DND-41 (cell line): ENCODE data around the gene KMT5C.
A peak's percentile ranks its signal among the peaks of the same experiment; 100 is the strongest.

Experiments used
- ATAC-seq: fragments of 200-7000 bp; cut with Tn5 transposase; 3 replicates; pipeline ENCODE4 v1.9.1; 2021; ENCODE audit warnings: low read depth; ENCODE audit not compliant: insufficient read depth
- DNase-seq: peaks from one replicate; pipeline ENCODE4 v3.0.0-alpha.2; 2020
- H2AFZ ChIP-seq: 2 replicates; pipeline ENCODE4 v1.6.0; 2012; ENCODE audit warnings: low read depth, low read length
- H3K27ac ChIP-seq: 2 replicates; pipeline ENCODE4 v1.5.1; 2012; ENCODE audit warnings: low read length, inconsistent platforms
- H3K27me3 ChIP-seq: fragments of 200-600 bp; sonication (generic); 2 replicates; pipeline ENCODE4 v1.6.0; 2012; ENCODE audit warnings: low read length, mild to moderate bottlenecking, inconsistent platforms; ENCODE audit not compliant: insufficient read depth, poor library complexity
- H3K36me3 ChIP-seq: 2 replicates; pipeline ENCODE4 v1.5.1; 2012; ENCODE audit warnings: low read length, inconsistent platforms; ENCODE audit not compliant: insufficient read depth
- H3K4me1 ChIP-seq: 2 replicates; pipeline ENCODE4 v1.5.1; 2012; ENCODE audit warnings: mild to moderate bottlenecking, low read length; ENCODE audit not compliant: insufficient read depth
- H3K4me2 ChIP-seq: 2 replicates; pipeline ENCODE4 v1.6.0; 2012; ENCODE audit warnings: mild to moderate bottlenecking, moderate library complexity, low read length, inconsistent platforms; ENCODE audit not compliant: insufficient read depth
- H3K4me3 ChIP-seq, 2 experiments: fragments of 200-600 bp in 1 of 2; shearing (Covaris generic) in 1 of 2; 2 replicates each; pipeline ENCODE4 v1.5.1; 2012 to 2016; ENCODE audit warnings: inconsistent platforms in 2 of 2, low read length in 2 of 2, mild to moderate bottlenecking in 2 of 2, low read depth in 1 of 2, moderate library complexity in 1 of 2
- H3K79me2 ChIP-seq: 2 replicates; pipeline ENCODE4 v1.6.0; 2012; ENCODE audit warnings: low read length, inconsistent platforms; ENCODE audit not compliant: insufficient read depth
- H3K9ac ChIP-seq: 2 replicates; pipeline ENCODE4 v1.6.0; 2012; ENCODE audit warnings: low read depth, mild to moderate bottlenecking, inconsistent platforms, low read length, moderate library complexity
- H3K9me3 ChIP-seq: 2 replicates; pipeline ENCODE4 v1.5.1; 2012; ENCODE audit warnings: low read length, moderate library complexity, mild to moderate bottlenecking, inconsistent platforms; ENCODE audit not compliant: insufficient read depth, severe bottlenecking
- H4K20me1 ChIP-seq: 2 replicates; pipeline ENCODE4 v1.6.0; 2012; ENCODE audit warnings: low read length; ENCODE audit not compliant: insufficient read depth
- EZH2 ChIP-seq: IDR thresholded peaks from 3 replicates; pipeline ENCODE4 v1.6.1; 2012; ENCODE audit warnings: borderline replicate concordance, low read depth, mild to moderate bottlenecking, moderate library complexity, low read length, inconsistent platforms; ENCODE audit not compliant: severe bottlenecking
- TF ChIP-seq, protein P1 (sequence below): IDR thresholded peaks from 2 replicates; pipeline ENCODE4 v1.5.1; 2012; ENCODE audit warnings: borderline replicate concordance, low read length, moderate library complexity, mild to moderate bottlenecking; ENCODE audit not compliant: poor library complexity, severe bottlenecking; ENCODE audit errors: extremely low read depth

KMT5C gene

GRCh38 chr19:55390461-55390880 is 50.8 kb downstream of the KMT5C start:
- Histone ChIP-seq H3K27me3 (no peaks in the 10 kb centered on the region), H3K4me2 (no peak overlapping the region; the same call in 1 of the 2 replicates), H2AFZ (no peak overlapping the region), H4K20me1 (peaks cover 57% of the 10 kb centered on the region), H3K79me2 (peaks cover 41% of the 10 kb centered on the region), H3K9me3 (no peaks in the 10 kb centered on the region), H3K36me3 (peaks cover 48% of the 10 kb centered on the region), H3K4me3 (no peak overlapping the region), H3K27ac (no peak overlapping the region), H3K9ac (no peak overlapping the region), H3K4me1 (peaks cover 33% of the 10 kb centered on the region)
- TF ChIP-seq, protein P1, sequence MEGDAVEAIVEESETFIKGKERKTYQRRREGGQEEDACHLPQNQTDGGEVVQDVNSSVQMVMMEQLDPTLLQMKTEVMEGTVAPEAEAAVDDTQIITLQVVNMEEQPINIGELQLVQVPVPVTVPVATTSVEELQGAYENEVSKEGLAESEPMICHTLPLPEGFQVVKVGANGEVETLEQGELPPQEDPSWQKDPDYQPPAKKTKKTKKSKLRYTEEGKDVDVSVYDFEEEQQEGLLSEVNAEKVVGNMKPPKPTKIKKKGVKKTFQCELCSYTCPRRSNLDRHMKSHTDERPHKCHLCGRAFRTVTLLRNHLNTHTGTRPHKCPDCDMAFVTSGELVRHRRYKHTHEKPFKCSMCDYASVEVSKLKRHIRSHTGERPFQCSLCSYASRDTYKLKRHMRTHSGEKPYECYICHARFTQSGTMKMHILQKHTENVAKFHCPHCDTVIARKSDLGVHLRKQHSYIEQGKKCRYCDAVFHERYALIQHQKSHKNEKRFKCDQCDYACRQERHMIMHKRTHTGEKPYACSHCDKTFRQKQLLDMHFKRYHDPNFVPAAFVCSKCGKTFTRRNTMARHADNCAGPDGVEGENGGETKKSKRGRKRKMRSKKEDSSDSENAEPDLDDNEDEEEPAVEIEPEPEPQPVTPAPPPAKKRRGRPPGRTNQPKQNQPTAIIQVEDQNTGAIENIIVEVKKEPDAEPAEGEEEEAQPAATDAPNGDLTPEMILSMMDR: no peak
- no peak for TF ChIP-seq EZH2
- DNase-seq (peak; percentile 49), ATAC-seq (no peak)

GRCh38 chr19:55391191-55391670 is 51.6 kb downstream of the KMT5C start:
- H3K27me3 ChIP-seq: no peaks in the 10 kb centered on the region
- no peaks in the 10 kb centered on the region for H3K9me3 ChIP-seq
- no peak overlapping the region for H3K4me2 ChIP-seq
- no peak overlapping the region for H2AFZ ChIP-seq
- TF ChIP-seq, protein P1: no peak
- TF ChIP-seq EZH2: no peak
- no peak overlapping the region for H3K27ac ChIP-seq
- DNase-seq (peak; percentile 33), ATAC-seq (peak; percentile 20; the same call in 2 of the 3 replicates)
- no peak overlapping the region for H3K4me3 ChIP-seq
- H3K36me3 ChIP-seq: peaks cover 45% of the 10 kb centered on the region
- H3K4me1 ChIP-seq: peaks cover 33% of the 10 kb centered on the region
- peaks cover 53% of the 10 kb centered on the region for H4K20me1 ChIP-seq
- H3K79me2 ChIP-seq: peaks cover 36% of the 10 kb centered on the region
- H3K9ac ChIP-seq: no peak overlapping the region

DNA sequence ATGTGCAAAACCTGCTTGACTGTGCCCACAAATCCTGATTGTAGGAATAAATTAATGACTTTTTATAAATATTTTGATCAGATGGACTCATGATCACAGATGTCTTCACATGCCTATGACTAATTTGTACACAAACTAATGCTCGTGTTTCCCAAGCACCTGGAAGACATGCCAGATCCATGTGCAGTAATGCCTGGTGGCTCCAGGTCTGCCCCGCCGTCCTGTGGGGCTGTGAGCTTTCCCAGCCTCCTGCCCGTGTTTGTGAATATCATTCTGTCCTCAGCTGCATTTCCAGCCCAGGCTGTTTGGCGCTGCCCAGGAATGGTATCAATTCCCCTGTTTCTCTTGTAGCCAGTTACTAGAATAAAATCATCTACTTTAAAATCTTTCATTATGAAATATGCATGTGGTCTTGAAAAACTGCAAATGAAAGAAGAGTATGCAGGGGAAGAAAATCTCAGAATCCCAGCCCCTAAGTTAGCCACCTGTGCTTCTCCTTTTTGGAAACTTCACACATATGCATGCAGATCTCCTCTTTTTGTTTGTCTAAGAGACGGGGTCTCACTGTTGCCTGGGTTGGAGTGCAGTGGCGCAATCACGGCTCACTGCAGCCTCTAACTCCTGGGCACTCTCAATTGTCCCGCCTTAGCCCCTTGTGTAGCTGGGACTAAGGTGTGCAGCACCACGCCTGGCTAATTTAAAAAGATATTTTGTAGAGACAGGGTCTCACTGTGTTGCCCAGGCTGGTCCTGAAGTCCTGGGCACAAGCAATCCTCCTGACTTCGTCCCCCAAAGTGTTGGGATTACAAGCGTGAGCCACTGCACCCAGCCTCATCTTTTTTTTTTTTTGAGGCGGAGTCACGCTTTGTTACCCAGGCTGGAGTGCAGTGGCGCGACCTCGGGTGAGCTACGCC is 52.3 kb downstream of the KMT5C start:
- H3K27ac ChIP-seq: no peak overlapping the region
- H3K27me3 ChIP-seq: no peaks in the 10 kb centered on the region
- H3K9me3 ChIP-seq: no peaks in the 10 kb centered on the region
- H3K79me2 ChIP-seq: peaks cover 29% of the 10 kb centered on the region
- peaks cover 38% of the 10 kb centered on the region for H3K36me3 ChIP-seq
- no peak overlapping the region for H3K9ac ChIP-seq
- ATAC-seq (no peak), DNase-seq (no peak)
- TF ChIP-seq, protein P1: no peak
- TF ChIP-seq EZH2: no peak
- H3K4me1 ChIP-seq: peaks cover 26% of the 10 kb centered on the region
- no peak overlapping the region for H2AFZ ChIP-seq
- no peak overlapping the region for H3K4me3 ChIP-seq
- H3K4me2 ChIP-seq: no peak overlapping the region
- H4K20me1 ChIP-seq: peaks cover 46% of the 10 kb centered on the region
